ENCODE results near the gene DNAJC21. TPM values are rescaled to one million over a fixed set of nuclear protein-coding genes. Genes with fewer than 3 reads are reported as not detected.

DNAJC21 gene
- 21.2 to 26.5 TPM (median 25.0 TPM) in 5 replicates for total RNA-seq (2022; extraction: Qiagen RNA extraction; ENCODE audit: low read depth)

GRCh38 chr5:34929134-34929719, at the start of gene DNAJC21:
Gene DNAJC21, plus strand, starts transcription at chr5:34929559. Its CDS starts 261 bp downstream, at chr5:34929820.

DNA sequence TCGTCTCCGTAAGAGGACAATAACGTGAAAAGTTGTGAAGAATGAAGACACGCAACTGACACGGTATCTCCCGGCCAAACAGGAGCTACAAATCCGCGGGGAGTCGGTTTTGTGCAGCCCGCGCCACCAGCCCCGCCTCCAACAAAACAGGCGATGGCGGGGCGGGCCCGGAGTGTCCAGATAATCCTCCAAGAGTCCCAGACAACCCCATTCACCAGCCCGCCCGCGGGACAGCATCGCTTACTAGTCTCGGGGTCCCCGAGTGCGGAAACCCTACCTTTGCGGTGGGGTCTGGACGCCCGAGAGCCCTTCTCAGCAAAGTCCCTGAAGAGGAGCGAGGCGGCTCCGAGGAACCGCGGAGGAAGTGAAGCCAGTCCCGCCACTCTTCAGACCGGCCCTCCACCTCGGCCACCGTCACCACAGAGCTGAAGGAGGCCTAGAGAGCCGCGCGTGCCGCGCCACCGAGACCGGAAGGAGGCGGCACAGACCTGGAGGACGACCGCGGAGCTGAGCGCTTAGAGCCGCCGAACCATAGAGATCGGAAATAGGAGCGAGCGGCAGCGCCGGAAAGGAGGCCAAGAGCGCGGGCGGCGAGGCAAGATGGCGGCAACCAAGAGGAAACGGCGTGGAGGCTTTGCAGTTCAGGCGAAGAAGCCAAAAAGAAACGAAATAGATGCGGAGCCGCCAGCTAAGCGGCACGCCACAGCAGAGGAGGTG, 14.1 kb upstream of the DNAJC21 start, which contains the start of the genes BRIX1 and RAD1:
Gene BRIX1, plus strand, starts transcription at position 573 of the 717 bp plus-strand sequence. Its CDS starts 28 bp downstream, at position 601.
Gene RAD1, minus strand, starts transcription at position 366 of the 717 bp plus-strand sequence. CDS start 612 bp downstream, outside the sequence.

Other genes with a start within 250 kb of the DNAJC21 start
- 0.13 to 0.31 TPM (median 0.20 TPM) in 4 of 5 replicates, not detected in the other for gene TTC23L, start 90.4 kb upstream of the DNAJC21 start, total RNA-seq (2022; extraction: Qiagen RNA extraction; ENCODE audit: low read depth)
- 27.9 to 43.9 TPM (median 34.4 TPM) in 5 replicates for gene RAD1, start 14.1 kb upstream of the DNAJC21 start, total RNA-seq (2022; extraction: Qiagen RNA extraction; ENCODE audit: low read depth)
- 46.5 to 56.4 TPM (median 54.0 TPM) in 5 replicates for gene BRIX1, start 13.8 kb upstream of the DNAJC21 start, total RNA-seq (2022; extraction: Qiagen RNA extraction; ENCODE audit: low read depth)
- not detected in 5 replicates for gene AGXT2, start 118.4 kb downstream of the DNAJC21 start, total RNA-seq (2022; extraction: Qiagen RNA extraction; ENCODE audit: low read depth)

Measured in A549 treated with GW870086 at 1 μM for 4 hours (cell line).